WTC11 (cell line): Measurements from ENCODE around the gene MUSTN1. TPM values are rescaled to one million over a fixed set of nuclear protein-coding genes. Genes with fewer than 3 reads are reported as not detected.

Experiments used
- ATAC-seq: fragments of 200-7000 bp; cut with Tn5 transposase; 2 replicates; pipeline ENCODE4 v1.10.0; 2021; ENCODE audit warnings: mild to moderate bottlenecking, moderate library complexity
- CTCF ChIA-PET: fragments of 300-600 bp; sonication (Branson Sonifier 250); formaldehyde crosslinking; loops from one replicate; lab custom pipeline; 2021; ENCODE audit warnings: antibody characterized with exemption; lab: Charles Lee
- POLR2A ChIA-PET: fragments of 350-600 bp; sonication (Branson Sonifier 250); formaldehyde crosslinking; loops from one replicate; lab custom pipeline; 2021; ENCODE audit warnings: antibody characterized with exemption; lab: Charles Lee
- DNase-seq: peaks from one replicate; pipeline ENCODE4 v3.0.0; 2021; ENCODE audit warnings: low spot score
- H3K27ac Mint-ChIP-seq: 2 replicates; pipeline ENCODE4 v1.8.0; 2021; ENCODE audit warnings: mixed read lengths
- H3K27me3 Mint-ChIP-seq: 2 replicates; pipeline ENCODE4 v1.8.0; 2021; ENCODE audit warnings: low read depth, mild to moderate bottlenecking, moderate library complexity, mixed read lengths
- H3K36me3 Mint-ChIP-seq: 2 replicates; pipeline ENCODE4 v1.8.0; 2021; ENCODE audit warnings: mixed read lengths
- H3K4me1 Mint-ChIP-seq: 2 replicates; pipeline ENCODE4 v1.8.0; 2022; ENCODE audit warnings: mixed read lengths
- H3K4me3 Mint-ChIP-seq: 2 replicates; pipeline ENCODE4 v1.8.0; 2021; ENCODE audit warnings: mild to moderate bottlenecking, moderate library complexity, mixed read lengths
- H3K9me3 Mint-ChIP-seq: 2 replicates; pipeline ENCODE4 v1.8.0; 2021; ENCODE audit warnings: mixed read lengths
- ARID4B ChIP-seq: sonication (generic); formaldehyde crosslinking; IDR thresholded peaks from 2 replicates; pipeline ENCODE4 v1.8.0; 2023; ENCODE audit warnings: missing genetic modification reagents, mild to moderate bottlenecking, borderline replicate concordance
- CDX4 ChIP-seq: fragments of 250-450 bp; sonication (Bioruptor Pico); IDR thresholded peaks from 2 replicates; pipeline ENCODE4 v1.9.0; 2021; ENCODE audit warnings: moderate library complexity, mild to moderate bottlenecking, inconsistent platforms, borderline replicate concordance
- CREM ChIP-seq: sonication (generic); formaldehyde crosslinking; IDR thresholded peaks from 2 replicates; pipeline ENCODE4 v1.8.1; 2022; ENCODE audit warnings: mild to moderate bottlenecking, missing genetic modification reagents, moderate library complexity
- ELF4 ChIP-seq: sonication (generic); formaldehyde crosslinking; IDR thresholded peaks from 2 replicates; pipeline ENCODE4 v1.8.1; 2022; ENCODE audit warnings: low read depth, mild to moderate bottlenecking, moderate library complexity, missing genetic modification reagents
- ESRRA ChIP-seq: sonication (generic); formaldehyde crosslinking; IDR thresholded peaks from 2 replicates; pipeline ENCODE4 v1.8.1; 2022; ENCODE audit warnings: mild to moderate bottlenecking, missing genetic modification reagents, borderline replicate concordance
- ETV6 ChIP-seq: sonication (generic); formaldehyde crosslinking; IDR thresholded peaks from 2 replicates; pipeline ENCODE4 v1.8.1; 2022; ENCODE audit warnings: mild to moderate bottlenecking, missing genetic modification reagents
- GABPB1 ChIP-seq: sonication (generic); formaldehyde crosslinking; IDR thresholded peaks from 2 replicates; pipeline ENCODE4 v1.8.1; 2023; ENCODE audit warnings: mild to moderate bottlenecking, missing genetic modification reagents
- MAX ChIP-seq: sonication (generic); formaldehyde crosslinking; IDR thresholded peaks from 2 replicates; pipeline ENCODE4 v1.8.0; 2022; ENCODE audit warnings: mild to moderate bottlenecking, missing genetic modification reagents
- MLX ChIP-seq: sonication (generic); formaldehyde crosslinking; IDR thresholded peaks from 2 replicates; pipeline ENCODE4 v1.8.1; 2023; ENCODE audit warnings: mild to moderate bottlenecking, missing genetic modification reagents, moderate library complexity
- NR3C1 ChIP-seq: sonication (generic); formaldehyde crosslinking; conservative IDR thresholded peaks from 2 replicates; pipeline ENCODE4 v1.8.1; 2023; ENCODE audit warnings: low read depth, mild to moderate bottlenecking, missing genetic modification reagents
- PRDM15 ChIP-seq: sonication (generic); formaldehyde crosslinking; IDR thresholded peaks from 2 replicates; pipeline ENCODE4 v1.8.0; 2022; ENCODE audit warnings: missing genetic modification reagents
- ZBTB21 ChIP-seq: sonication (generic); formaldehyde crosslinking; IDR thresholded peaks from 2 replicates; pipeline ENCODE4 v1.8.1; 2023; ENCODE audit warnings: mild to moderate bottlenecking, missing genetic modification reagents, borderline replicate concordance
- ZNF121 ChIP-seq: sonication (generic); formaldehyde crosslinking; IDR thresholded peaks from 2 replicates; pipeline ENCODE4 v1.8.0; 2023; ENCODE audit warnings: missing genetic modification reagents
- ZNF281 ChIP-seq: sonication (generic); formaldehyde crosslinking; IDR thresholded peaks from 2 replicates; pipeline ENCODE4 v1.8.0; 2023; ENCODE audit warnings: mild to moderate bottlenecking, missing genetic modification reagents
- ZNF317 ChIP-seq: sonication (generic); formaldehyde crosslinking; IDR thresholded peaks from 2 replicates; pipeline ENCODE4 v1.8.1; 2023; ENCODE audit warnings: low read depth, mild to moderate bottlenecking, moderate library complexity, missing genetic modification reagents, borderline replicate concordance
- ZNF416 ChIP-seq: fragments of 250-450 bp; sonication (Bioruptor Pico); IDR thresholded peaks from 2 replicates; pipeline ENCODE4 v1.9.0; 2021; ENCODE audit warnings: mild to moderate bottlenecking, inconsistent platforms
- ZNF512 ChIP-seq: sonication (generic); formaldehyde crosslinking; IDR thresholded peaks from 2 replicates; pipeline ENCODE4 v1.8.1; 2022; ENCODE audit warnings: missing genetic modification reagents, borderline replicate concordance
- ZNF671 ChIP-seq: fragments of 250-450 bp; sonication (Bioruptor Pico); IDR thresholded peaks from 2 replicates; pipeline ENCODE4 v1.8.0; 2021; ENCODE audit warnings: mild to moderate bottlenecking
- total RNA-seq: library from RNA; stranded (reverse); gene quantifications from 3 replicates; pipeline ENCODE4 v1.2.3, GENCODE V29; 2021

Gene MUSTN1
- total RNA-seq, 1 experiment from 2014 or later = 4.2 TPM

GRCh38 chr3:52810923-52811322, 23.9 kb downstream of the MUSTN1 start:
- no peak for TF ChIP-seq GABPB1 (CRISPR knock-in tag)
- TF ChIP-seq ZNF671 (CRISPR knock-in tag) = no peak
- TF ChIP-seq ZNF317 (CRISPR knock-in tag) = no peak
- no peak for TF ChIP-seq PRDM15
- TF ChIP-seq ZNF121 (CRISPR knock-in tag) = no peak
- no peak for TF ChIP-seq ELF4 (CRISPR knock-in tag)
- no peak for TF ChIP-seq ETV6 (CRISPR knock-in tag)
- no peak for TF ChIP-seq MAX
- TF ChIP-seq, all 79 proteins: peak for 0
- Mint-ChIP-seq H3K36me3 (no peaks in the 10 kb centered on the region), H3K27ac (no peak overlapping the region), H3K9me3 (no peaks in the 10 kb centered on the region), H3K4me3 (no peak overlapping the region), H3K4me1 (no peaks in the 10 kb centered on the region), H3K27me3 (peaks cover 3% of the 10 kb centered on the region; the same call in 1 of the 2 replicates)
- DNase-seq = no peak
- POLR2A ChIA-PET = no interaction called here
- CTCF ChIA-PET = interaction anchor here (5.1 to 5.5 kb wide), 2 partner anchors 10 to 18 kb away, joined by 25 to 34 read pairs; no protein-coding TSS in a partner anchor
- ATAC-seq = no peak

GRCh38 chr3:52809662-52810377, 25.0 kb downstream of the MUSTN1 start:
- H3K27ac Mint-ChIP-seq = no peak overlapping the region
- CTCF ChIA-PET = interaction anchor here (4.6 to 5.5 kb wide), 2 partner anchors 11 to 18 kb away, joined by 28 to 34 read pairs; no protein-coding TSS in a partner anchor
- ATAC-seq = no peak
- no peak for TF ChIP-seq ETV6 (CRISPR knock-in tag)
- TF ChIP-seq CDX4 = no peak
- no peak for TF ChIP-seq ESRRA
- TF ChIP-seq ZNF512 (CRISPR knock-in tag) = no peak
- no peak for TF ChIP-seq NR3C1 (CRISPR knock-in tag)
- TF ChIP-seq ARID4B (CRISPR knock-in tag) = no peak
- no peak for TF ChIP-seq ZNF416 (CRISPR knock-in tag)
- no peak for TF ChIP-seq CREM (CRISPR knock-in tag)
- no peak for TF ChIP-seq ZNF281
- TF ChIP-seq MLX (CRISPR knock-in tag) = no peak
- TF ChIP-seq ZBTB21 (CRISPR knock-in tag) = no peak

More at GRCh38 chr3:52809662-52810377, 25.0 kb downstream of the MUSTN1 start:
- H3K4me3 Mint-ChIP-seq = no peak overlapping the region
- H3K9me3 Mint-ChIP-seq = no peaks in the 10 kb centered on the region
- POLR2A ChIA-PET = no interaction called here
- H3K27me3 Mint-ChIP-seq = peaks cover 3% of the 10 kb centered on the region; the same call in 1 of the 2 replicates
- H3K36me3 Mint-ChIP-seq = no peaks in the 10 kb centered on the region
- no peaks in the 10 kb centered on the region for H3K4me1 Mint-ChIP-seq
- DNase-seq = no peak
